ENCODE measurements around the gene CXCL10.

GRCh38 chr4:76035141-76035540, 11.8 kb upstream of the CXCL10 start:
- no peak for TF ChIP-seq CTCF (conservative IDR thresholded peaks at IDR 0.05; ENCODE audit: low read depth, low read length)
- no peak for TF ChIP-seq EZH2 (IDR thresholded peaks at IDR 0.05; ENCODE audit: borderline replicate concordance, low read depth, low read length, poor library complexity, severe bottlenecking)
